Esophagus (tissue), 2 donors: Measurements from ENCODE around the gene CKS2. TPM values are rescaled to one million over a fixed set of nuclear protein-coding genes. Genes with fewer than 3 reads are reported as not detected.

Experiments
- H3K27ac ChIP-seq, 2 donors: one replicate each; pipeline ENCODE4 v1.5.1; 2013; ENCODE audit warnings: low read depth in 2 of 2, mild to moderate bottlenecking in 2 of 2, inconsistent platforms in 1 of 2, low read length in 1 of 2, moderate library complexity in 1 of 2
- H3K27me3 ChIP-seq, 2 donors: one replicate each; pipeline ENCODE4 v1.6.1; 2013; ENCODE audit warnings: low read length in 2 of 2, control low read depth in 1 of 2, mild to moderate bottlenecking in 1 of 2; ENCODE audit not compliant: insufficient read depth in 2 of 2, control insufficient read depth in 1 of 2
- H3K36me3 ChIP-seq, 2 donors: one replicate each; pipeline ENCODE4 v1.6.1; 2013; ENCODE audit warnings: low read length in 1 of 2; ENCODE audit not compliant: control insufficient read depth in 2 of 2, insufficient read depth in 2 of 2
- H3K4me1 ChIP-seq, 2 donors: one replicate each; pipeline ENCODE4 v1.6.1; 2013; ENCODE audit warnings: low read length in 1 of 2; ENCODE audit not compliant: control insufficient read depth in 2 of 2, insufficient read depth in 2 of 2
- H3K4me3 ChIP-seq, 2 donors: one replicate each; pipeline ENCODE4 v1.5.1; 2013; ENCODE audit warnings: low read length in 2 of 2, mild to moderate bottlenecking in 2 of 2, low read depth in 1 of 2, moderate library complexity in 1 of 2
- H3K9me3 ChIP-seq, 2 donors: one replicate each; pipeline ENCODE4 v1.6.1; 2013; ENCODE audit warnings: mild to moderate bottlenecking in 2 of 2, low read depth in 1 of 2, low read length in 1 of 2, moderate library complexity in 1 of 2; ENCODE audit not compliant: control insufficient read depth in 2 of 2, insufficient read depth in 1 of 2
- WGBS, 2 donors: extraction: QIAGEN DNeasy Blood & Tissue Kit; methylation state at CpG; one replicate each; pipeline ENCODE4 v1.1.7; 2013; 5-methylcytosine and 5-hydroxymethylcytosine counted together
- polyA plus RNA-seq, 2 donors: library from polyadenylated mRNA; stranded (reverse); fragments of 200-250 nt; gene quantifications; one replicate each; pipeline ENCODE4 v1.2.3, GENCODE V29; 2013
- donor health status: healthy with polysubstance abuse.
- donor health status: Bipolar disorder and iron deficiency.

The CKS2 gene
- polyA plus RNA-seq, 2 donors = 74.8 to 81.6 TPM

GRCh38 chr9:89319015-89319905 is 8.3 kb downstream of the CKS2 start:
- Histone ChIP-seq H3K9me3 (no peaks in the 10 kb centered on the region), H3K4me1 (no peaks in the 10 kb centered on the region), H3K27ac (peak overlapping the region; percentile 100), H3K36me3 (no peaks in the 10 kb centered on the region), H3K4me3 (peak overlapping the region; percentile 71 to 90), H3K27me3 (no peaks in the 10 kb centered on the region)
- 2% methylated on average over 13 of the region's 13 CpGs for WGBS, 2 donors

GRCh38 chr9:89323390-89323789 is 12.4 kb downstream of the CKS2 start:
- H3K4me1 ChIP-seq = no peaks in the 10 kb centered on the region
- no peaks in the 10 kb centered on the region for H3K36me3 ChIP-seq
- no peaks in the 10 kb centered on the region for H3K27me3 ChIP-seq
- 64 to 76% methylated on average over 4 of the region's 4 CpGs for WGBS, 2 donors
- H3K4me3 ChIP-seq = no peak overlapping the region
- no peak overlapping the region for H3K27ac ChIP-seq
- H3K9me3 ChIP-seq = no peaks in the 10 kb centered on the region

- Histone ChIP-seq H3K4me3 (no peak overlapping the region), H3K4me1 (no peaks in the 10 kb centered on the region), H3K27ac (no peak overlapping the region), H3K9me3 (no peaks in the 10 kb centered on the region), H3K27me3 (no peaks in the 10 kb centered on the region), H3K36me3 (peaks cover 5 to 10% of the 10 kb centered on the region in 2 donors)
- WGBS, 2 donors = 88 to 92% methylated on average over 3 of the region's 3 CpGs
Measured at GRCh38 chr9:89325733-89326132, 14.7 kb downstream of the CKS2 start.

- Histone ChIP-seq H3K36me3 (peaks cover 5 to 10% of the 10 kb centered on the region in 2 donors), H3K4me3 (no peak overlapping the region), H3K27me3 (no peaks in the 10 kb centered on the region), H3K27ac (no peak overlapping the region), H3K9me3 (no peaks in the 10 kb centered on the region), H3K4me1 (no peaks in the 10 kb centered on the region)
- 77 to 85% methylated on average over 8 of the region's 8 CpGs for WGBS, 2 donors
Measured at GRCh38 chr9:89328064-89328463, 17.1 kb downstream of the CKS2 start.

- Histone ChIP-seq H3K27me3 (no peaks in the 10 kb centered on the region), H3K27ac (no peak overlapping the region), H3K36me3 (peaks cover 14 to 16% of the 10 kb centered on the region in 2 donors), H3K9me3 (no peaks in the 10 kb centered on the region), H3K4me3 (no peak overlapping the region), H3K4me1 (no peaks in the 10 kb centered on the region)
Measured at GRCh38 chr9:89329917-89330316, 18.9 kb downstream of the CKS2 start.

GRCh38 chr9:89330513-89330912 is 19.5 kb downstream of the CKS2 start:
- Histone ChIP-seq H3K9me3 (no peaks in the 10 kb centered on the region), H3K27ac (no peak overlapping the region), H3K27me3 (no peaks in the 10 kb centered on the region), H3K4me3 (no peak overlapping the region), H3K4me1 (no peaks in the 10 kb centered on the region), H3K36me3 (peaks cover 14 to 19% of the 10 kb centered on the region in 2 donors)
- 95% methylated on average over 7 of the region's 7 CpGs for WGBS, 2 donors

GRCh38 chr9:89339807-89340206 is 28.8 kb downstream of the CKS2 start:
- no peak overlapping the region for H3K27ac ChIP-seq
- H3K9me3 ChIP-seq = no peaks in the 10 kb centered on the region
- no peaks in the 10 kb centered on the region for H3K4me1 ChIP-seq
- no peaks in the 10 kb centered on the region for H3K27me3 ChIP-seq
- 51 to 58% methylated on average over 2 of the region's 2 CpGs for WGBS, 2 donors
- no peak overlapping the region for H3K4me3 ChIP-seq
- H3K36me3 ChIP-seq = peaks cover 3 to 19% of the 10 kb centered on the region in 2 donors

- H3K36me3 ChIP-seq = peaks cover 4 to 21% of the 10 kb centered on the region in 2 donors
- H3K4me3 ChIP-seq = no peak overlapping the region
- no peaks in the 10 kb centered on the region for H3K27me3 ChIP-seq
- no peak overlapping the region for H3K27ac ChIP-seq
- 72 to 89% methylated on average over 3 of the region's 3 CpGs for WGBS, 2 donors
- H3K9me3 ChIP-seq = no peaks in the 10 kb centered on the region
- no peaks in the 10 kb centered on the region for H3K4me1 ChIP-seq
Measured at GRCh38 chr9:89340332-89340731, 29.3 kb downstream of the CKS2 start.

GRCh38 chr9:89342213-89342612 is 31.2 kb downstream of the CKS2 start:
- Histone ChIP-seq H3K4me3 (no peak overlapping the region), H3K27ac (no peak overlapping the region), H3K9me3 (no peaks in the 10 kb centered on the region), H3K36me3 (peaks cover 18 to 32% of the 10 kb centered on the region in 2 donors), H3K27me3 (no peaks in the 10 kb centered on the region), H3K4me1 (no peaks in the 10 kb centered on the region)
- 96 to 97% methylated on average over 6 of the region's 6 CpGs for WGBS, 2 donors

- 100% methylated on average over 1 of the region's 1 CpG for WGBS, 2 donors
- H3K4me1 ChIP-seq = no peaks in the 10 kb centered on the region
- no peaks in the 10 kb centered on the region for H3K9me3 ChIP-seq
- H3K27ac ChIP-seq = no peak overlapping the region
- no peaks in the 10 kb centered on the region for H3K27me3 ChIP-seq
- H3K4me3 ChIP-seq = no peak overlapping the region
- H3K36me3 ChIP-seq = peaks cover 19 to 32% of the 10 kb centered on the region in 2 donors
Measured at GRCh38 chr9:89342948-89343347, 32.0 kb downstream of the CKS2 start.
